GM18868 (cell line): ENCODE data around the gene SEMA4C.

ENCODE experiments used
- ATAC-seq: cut with Tn5 transposase; IDR thresholded peaks from one replicate; pipeline ENCODE4 v1.9.1; 2021; ENCODE audit warnings: mild to moderate bottlenecking, moderate library complexity; ENCODE audit not compliant: unreplicated experiment

SEMA4C gene, protein sequence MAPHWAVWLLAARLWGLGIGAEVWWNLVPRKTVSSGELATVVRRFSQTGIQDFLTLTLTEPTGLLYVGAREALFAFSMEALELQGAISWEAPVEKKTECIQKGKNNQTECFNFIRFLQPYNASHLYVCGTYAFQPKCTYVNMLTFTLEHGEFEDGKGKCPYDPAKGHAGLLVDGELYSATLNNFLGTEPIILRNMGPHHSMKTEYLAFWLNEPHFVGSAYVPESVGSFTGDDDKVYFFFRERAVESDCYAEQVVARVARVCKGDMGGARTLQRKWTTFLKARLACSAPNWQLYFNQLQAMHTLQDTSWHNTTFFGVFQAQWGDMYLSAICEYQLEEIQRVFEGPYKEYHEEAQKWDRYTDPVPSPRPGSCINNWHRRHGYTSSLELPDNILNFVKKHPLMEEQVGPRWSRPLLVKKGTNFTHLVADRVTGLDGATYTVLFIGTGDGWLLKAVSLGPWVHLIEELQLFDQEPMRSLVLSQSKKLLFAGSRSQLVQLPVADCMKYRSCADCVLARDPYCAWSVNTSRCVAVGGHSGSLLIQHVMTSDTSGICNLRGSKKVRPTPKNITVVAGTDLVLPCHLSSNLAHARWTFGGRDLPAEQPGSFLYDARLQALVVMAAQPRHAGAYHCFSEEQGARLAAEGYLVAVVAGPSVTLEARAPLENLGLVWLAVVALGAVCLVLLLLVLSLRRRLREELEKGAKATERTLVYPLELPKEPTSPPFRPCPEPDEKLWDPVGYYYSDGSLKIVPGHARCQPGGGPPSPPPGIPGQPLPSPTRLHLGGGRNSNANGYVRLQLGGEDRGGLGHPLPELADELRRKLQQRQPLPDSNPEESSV

DNA sequence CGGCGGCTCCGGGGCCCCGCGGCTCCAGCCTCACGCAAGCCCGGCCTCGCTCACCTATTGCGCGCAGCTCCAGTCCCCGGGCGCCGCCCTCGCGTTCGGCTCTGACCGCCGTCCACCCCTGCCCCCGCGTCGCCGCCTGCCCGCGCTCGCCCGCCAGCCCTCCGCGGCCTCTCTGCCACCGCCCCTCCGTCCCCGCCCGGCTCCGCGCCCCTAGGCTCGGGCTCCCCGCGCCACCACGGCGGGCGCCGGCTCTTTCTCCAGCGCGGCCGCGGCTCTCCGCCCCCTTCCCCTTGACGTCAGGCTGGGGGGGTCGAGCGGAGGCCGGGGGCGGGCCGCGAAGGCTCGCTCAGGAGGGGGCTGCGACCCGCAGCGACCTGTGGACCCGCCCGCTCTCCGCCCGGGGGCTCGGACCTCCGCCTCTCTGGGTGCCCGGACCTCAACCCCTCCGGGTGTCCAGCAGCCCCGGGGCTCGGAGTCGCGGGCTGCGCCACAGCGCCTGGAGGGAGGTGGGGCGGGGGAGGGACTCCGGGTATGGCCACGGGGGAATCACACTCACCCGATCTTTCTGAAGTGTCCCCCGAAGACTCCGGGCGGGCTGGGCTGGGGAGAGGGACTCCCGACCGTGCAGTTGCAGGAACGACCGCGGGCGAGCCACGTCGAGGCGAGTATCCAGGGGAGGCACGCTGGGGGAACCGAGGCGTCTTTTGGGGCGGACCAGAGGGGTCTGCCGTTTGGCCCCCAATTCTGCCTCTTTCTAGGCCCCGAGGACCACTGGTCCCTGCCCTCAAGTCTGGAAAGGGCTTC is at the start of gene SEMA4C:
TSS of gene SEMA4C (minus strand) at position 259 of the 804 bp plus-strand sequence. CDS start 2,194 bp downstream, outside the sequence.
- ATAC-seq, result no peak

GRCh38 chr2:96918754-96919550 is 49.1 kb upstream of the SEMA4C start:
- ATAC-seq, result no peak

GRCh38 chr2:96918092-96918753 is 48.3 kb upstream of the SEMA4C start:
- ATAC-seq, result no peak

DNA sequence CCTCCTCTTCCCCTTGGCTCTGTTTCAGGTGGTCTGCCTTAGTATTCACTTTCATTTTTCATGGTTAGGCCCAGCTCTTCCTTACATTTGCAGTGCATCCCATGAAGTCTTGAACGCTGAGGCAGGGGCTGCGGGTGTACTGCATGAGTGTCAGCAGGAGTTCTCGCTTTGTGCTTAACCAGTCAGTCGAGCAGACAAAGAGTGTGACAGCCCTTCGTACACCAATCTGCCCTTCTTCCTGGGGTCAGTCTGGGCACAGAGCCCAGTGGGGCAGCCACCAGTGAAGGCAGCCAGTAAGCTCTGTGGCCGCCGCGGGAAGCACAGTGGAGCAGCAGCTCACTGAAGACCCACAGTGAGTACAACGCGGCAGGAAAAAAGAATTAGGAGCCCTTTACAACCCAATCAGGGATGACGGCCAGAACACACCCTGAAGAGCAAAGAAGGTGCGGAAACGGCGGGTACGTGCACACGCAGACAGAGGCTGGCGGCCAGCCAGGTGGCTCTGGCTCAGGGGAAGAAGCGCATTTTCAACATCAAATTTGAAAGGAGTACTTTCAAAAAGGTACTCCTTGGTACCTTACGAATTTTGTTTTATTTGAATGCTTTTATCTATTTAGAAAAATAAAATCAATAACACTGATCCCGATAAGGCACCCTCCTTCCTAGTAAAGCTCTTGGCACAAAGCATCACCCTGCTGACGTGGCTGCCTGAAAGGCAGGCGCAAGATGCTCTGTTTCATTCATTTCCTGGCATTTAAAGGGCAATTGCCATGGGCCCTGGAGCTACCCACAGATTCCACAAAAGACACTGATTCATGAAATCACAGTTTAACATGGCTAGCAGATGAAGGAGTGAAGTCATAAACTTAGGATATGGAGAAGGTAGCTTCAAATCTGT is 47.0 kb upstream of the SEMA4C start:
- ATAC-seq, result no peak

DNA sequence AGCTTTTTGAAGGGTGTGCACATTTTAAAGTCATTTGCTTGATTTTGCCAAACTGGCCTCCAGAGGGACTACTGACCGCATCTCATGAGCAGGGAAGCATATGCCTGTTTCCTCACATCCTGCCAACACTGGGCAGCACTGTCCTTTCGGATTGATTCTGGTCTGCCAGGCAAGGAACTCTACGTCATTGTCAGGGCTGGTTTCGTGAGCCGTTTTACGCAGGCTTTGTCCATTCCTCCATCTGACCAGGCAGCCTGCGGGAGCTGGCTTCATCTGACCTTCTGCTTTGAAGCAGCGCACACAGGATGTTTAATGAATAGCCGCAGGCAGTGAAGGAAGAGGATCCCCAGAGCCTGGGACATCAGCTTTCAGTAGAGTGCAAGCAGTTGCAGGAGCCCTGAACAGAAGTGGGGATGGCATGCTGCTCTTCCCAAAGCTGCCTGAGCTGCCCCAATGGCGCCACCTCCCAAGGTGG is 46.3 kb upstream of the SEMA4C start:
- ATAC-seq, result no peak

- ATAC-seq, result no peak
These were observed 44.5 kb upstream of the SEMA4C start for GRCh38 chr2:96914332-96914731.

DNA sequence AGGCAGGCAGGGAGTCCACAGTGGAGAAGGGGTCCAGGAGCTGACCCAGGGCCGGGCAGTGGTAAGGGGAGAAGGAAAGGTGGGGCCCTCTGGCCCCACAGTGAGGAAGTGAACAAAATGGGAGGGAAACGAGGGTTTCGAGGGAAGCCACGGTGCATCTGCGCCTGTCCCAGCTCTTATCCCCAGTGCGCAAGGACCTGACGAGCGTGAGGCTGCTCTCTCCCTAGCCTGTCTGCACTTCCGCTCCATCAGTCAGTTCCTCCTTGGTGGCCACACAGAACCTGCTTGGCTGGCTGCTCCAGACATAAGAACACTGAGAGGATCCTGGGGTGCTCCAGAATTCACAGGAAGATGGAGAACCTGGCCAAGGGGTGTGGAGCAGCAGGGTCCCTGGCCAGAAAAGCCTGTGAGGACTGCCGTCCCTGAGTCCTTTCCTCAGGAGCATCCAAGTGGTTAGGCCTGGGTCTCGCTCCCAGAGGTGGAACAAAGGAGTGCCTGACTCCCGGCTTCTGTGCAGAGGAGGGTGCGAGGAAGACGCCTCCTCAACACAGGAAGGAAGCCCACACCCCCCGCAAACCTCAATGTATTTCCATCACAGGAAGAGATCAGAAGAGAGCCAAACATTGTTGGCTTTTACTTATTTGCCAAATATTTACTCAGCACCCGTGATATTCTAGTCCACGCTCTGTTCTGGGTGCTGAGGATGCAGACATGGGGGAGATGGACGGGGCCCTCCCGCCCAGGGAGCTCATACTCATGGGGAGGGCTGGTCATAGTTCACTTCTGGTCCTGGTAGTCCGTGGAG is 43.7 kb upstream of the SEMA4C start:
- no peak for ATAC-seq

DNA sequence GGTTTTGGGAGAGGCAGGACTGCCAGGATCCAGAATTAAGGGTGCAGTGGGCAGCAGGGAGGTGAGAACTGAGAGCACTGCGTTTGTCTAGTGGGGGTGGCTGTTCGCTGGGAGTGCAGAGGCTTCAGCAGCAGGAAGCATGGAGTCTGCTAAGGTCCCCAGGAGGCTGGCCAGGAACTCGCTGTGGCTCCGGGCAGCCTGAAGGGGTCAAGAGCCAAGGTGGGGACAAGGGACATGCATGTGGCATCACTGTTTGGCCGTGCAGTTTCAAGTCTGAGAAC is 43.2 kb upstream of the SEMA4C start:
- ATAC-seq, result no peak

DNA sequence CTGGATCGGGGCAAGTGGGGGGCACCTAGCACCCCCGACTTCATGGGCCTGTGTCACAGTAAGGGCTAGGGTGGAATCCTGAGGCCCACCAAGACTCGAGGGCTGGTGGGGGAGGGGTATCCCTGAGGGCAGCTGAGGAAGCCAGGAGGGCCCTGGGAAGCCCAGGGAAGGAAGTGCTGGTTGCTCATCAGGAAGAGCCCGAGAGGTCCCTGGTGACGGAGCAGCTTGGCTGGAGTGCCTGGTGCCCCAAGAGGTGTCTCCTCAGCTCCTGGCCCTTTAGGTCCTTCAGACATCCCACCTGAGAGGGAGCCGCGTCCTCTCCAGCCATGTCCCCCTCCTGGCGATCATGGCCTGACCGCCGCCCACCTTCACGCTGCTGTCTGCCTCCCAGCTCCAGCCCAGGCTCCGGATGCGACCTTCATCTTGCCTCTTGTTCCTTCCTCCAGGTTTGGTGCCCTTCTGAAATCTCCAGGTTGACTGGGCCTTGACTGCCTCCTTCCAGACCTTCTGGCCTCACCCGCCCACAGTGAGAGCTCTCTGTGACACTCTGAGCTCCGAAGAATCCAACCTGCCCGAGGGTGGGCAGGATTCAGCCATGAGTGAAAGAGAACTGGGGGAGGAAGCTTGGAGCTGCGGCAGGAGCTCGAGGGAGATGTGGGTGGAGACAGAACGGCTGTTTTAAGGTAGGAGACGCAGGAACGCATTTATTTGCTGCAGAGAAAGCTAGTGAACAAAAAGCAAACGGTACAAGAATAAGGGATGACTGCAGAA is 42.7 kb upstream of the SEMA4C start:
- ATAC-seq, result no peak

GRCh38 chr2:96909611-96910021 is 39.7 kb upstream of the SEMA4C start:
- no peak for ATAC-seq

GRCh38 chr2:96907115-96908041 is 37.5 kb upstream of the SEMA4C start:
- ATAC-seq, result no peak

DNA sequence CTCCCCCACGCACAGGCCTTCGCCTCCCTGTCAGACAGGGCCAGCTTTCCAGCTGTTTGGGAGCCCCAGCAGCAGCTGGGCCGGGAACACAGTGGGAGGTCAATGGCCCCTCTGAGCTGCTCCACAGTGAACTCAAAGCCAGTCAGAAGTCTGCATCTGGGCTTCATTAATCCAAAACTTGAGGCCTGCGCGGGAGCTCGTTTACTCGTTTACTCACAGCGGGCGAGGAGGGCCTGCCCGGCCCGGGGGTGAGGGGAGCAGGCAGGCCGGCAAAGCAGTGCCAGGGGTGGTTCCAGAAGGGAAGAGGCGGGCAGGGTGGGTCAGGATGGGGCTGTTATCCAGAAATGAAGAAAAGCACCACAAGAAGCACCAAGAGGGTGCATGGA is 36.8 kb upstream of the SEMA4C start:
- ATAC-seq, result no peak

GRCh38 chr2:96903815-96904214 is 33.9 kb upstream of the SEMA4C start:
- ATAC-seq, result no peak

- ATAC-seq, result no peak
These were observed 33.4 kb upstream of the SEMA4C start for GRCh38 chr2:96903318-96903717.

GRCh38 chr2:96900237-96900636 is 30.4 kb upstream of the SEMA4C start:
- ATAC-seq, result no peak

GRCh38 chr2:96899413-96899741 is 29.5 kb upstream of the SEMA4C start:
- no peak for ATAC-seq
